ENCODE results near the gene OR8G1. TPM values are rescaled to one million over a fixed set of nuclear protein-coding genes. Genes with fewer than 3 reads are reported as not detected.

Gene OR8G1
- total and polyA plus RNA-seq, 2 of the 8 experiments (the other 6 are each of a cell fraction or from before 2014, with no cell fraction given): not detected

DNA sequence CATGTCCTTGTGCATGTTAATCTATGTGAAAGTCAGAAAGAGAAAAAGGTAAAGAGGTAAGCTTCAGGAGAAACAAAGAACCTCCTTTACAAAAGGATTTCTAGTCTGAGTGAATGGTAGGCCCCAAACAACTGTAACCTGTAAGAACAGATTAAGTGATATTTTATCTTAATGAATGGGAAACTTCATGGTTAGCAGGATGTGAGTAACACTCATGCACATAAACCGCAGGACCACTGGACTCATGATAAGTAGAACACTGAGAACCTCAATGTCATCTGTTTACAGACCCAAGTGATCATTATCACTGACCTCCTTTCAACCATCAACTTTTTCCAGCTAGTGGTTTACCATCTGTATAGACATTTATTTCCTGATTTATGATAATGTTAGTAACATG is 35.2 kb downstream of the OR8G1 start:
- H4K8ac ChIP-seq (ENCODE audit: extremely low read depth, insufficient read depth, low read length): no peak overlapping the region
- H2AK5ac ChIP-seq (ENCODE audit: low read depth, low read length): no peak overlapping the region
- H2BK12ac ChIP-seq (ENCODE audit: low read depth, low read length): no peak overlapping the region
- no peak overlapping the region for H3K9ac ChIP-seq (replicated peaks in 1 of 4; ENCODE audit: extremely low read depth in 1 of 4, low read depth in 3 of 4, low read length in 3 of 4)
- 100% methylated on average over 1 of the region's 1 CpG; no CpG with 5 or more reads in 1 of the 2 experiments for WGBS, 2 experiments (ENCODE audit: extremely low coverage in 1 of 2, insufficient coverage in 1 of 2, insufficient read length in 1 of 2, insufficient replicate concordance in 2 of 2, low coverage in 1 of 2, low lambda C conversion rate in 2 of 2, missing lambda C conversion rate in 1 of 2)
- DNase-seq (ENCODE audit: low read depth in 1 of 2, low spot score in 2 of 2) (no peak), FAIRE-seq (no peak)
- no peak overlapping the region for H2AFZ ChIP-seq (ENCODE audit: low read length)
- H3K9me3 ChIP-seq (ENCODE audit: insufficient read depth in 2 of 2, low read depth in 1 of 2, low read length in 1 of 2): no peaks in the 10 kb centered on the region
- ChIA-PET POLR2A (ENCODE audit: partially characterized antibody) (no interaction called here), CTCF (ENCODE audit: partially characterized antibody) (interaction anchor here (0.6 to 1.4 kb wide), 4 partner anchors 50 to 204 kb away, joined by 3 to 4 read pairs (median 4); no protein-coding TSS in a partner anchor)
- no peak overlapping the region for H3K27ac ChIP-seq (ENCODE audit: low read depth, low read length)
- H2BK120ac ChIP-seq (replicated peaks; ENCODE audit: low read depth, low read length): no peak overlapping the region
- peaks cover 0 to 3% (median 0%) of the 10 kb centered on the region in 4 experiments; a peak in 1 of 7 replicates for H3K4me1 ChIP-seq (replicated peaks in 1 of 4; ENCODE audit: control insufficient read depth in 3 of 4, insufficient read depth in 4 of 4, low read length in 3 of 4)
- no peak overlapping the region for H4K5ac ChIP-seq (ENCODE audit: insufficient read length, low read depth, low read length)
- H4K91ac ChIP-seq (replicated peaks; ENCODE audit: insufficient read length, low read length): no peak overlapping the region
- H2BK20ac ChIP-seq (ENCODE audit: low read length): no peak overlapping the region
- H2BK5ac ChIP-seq (ENCODE audit: low read depth, low read length): no peak overlapping the region
- H3K4ac ChIP-seq (replicated peaks; ENCODE audit: insufficient read length, low read depth, low read length): no peak overlapping the region
- H4K20me1 ChIP-seq (replicated peaks in 1 of 2; ENCODE audit: control insufficient read depth in 1 of 2, insufficient read depth in 2 of 2, low read length in 2 of 2): no peaks in the 10 kb centered on the region
- no peaks in the 10 kb centered on the region for H3K36me3 ChIP-seq (ENCODE audit: control insufficient read depth in 2 of 4, insufficient read depth in 4 of 4, low read length in 3 of 4)
- no peak overlapping the region for H3K4me2 ChIP-seq (ENCODE audit: insufficient read depth in 1 of 2, low read depth in 2 of 2, low read length in 2 of 2)
- H3K23ac ChIP-seq (ENCODE audit: insufficient read length): no peak overlapping the region
- H3K56ac ChIP-seq (replicated peaks; ENCODE audit: insufficient read length, low read depth, low read length): no peak overlapping the region
- H2BK15ac ChIP-seq (ENCODE audit: low read length): no peak overlapping the region
- no peak overlapping the region for H3K18ac ChIP-seq (ENCODE audit: extremely low read depth, low read length)
- H3K79me1 ChIP-seq (ENCODE audit: low read depth, low read length): no peaks in the 10 kb centered on the region
- H3K14ac ChIP-seq (ENCODE audit: insufficient read length): no peak overlapping the region
- no peaks in the 10 kb centered on the region for H3K27me3 ChIP-seq (replicated peaks in 1 of 4; ENCODE audit: control insufficient read depth in 3 of 4, extremely low read depth in 1 of 4, insufficient read depth in 3 of 4, low read length in 3 of 4)
- H3K4me3 ChIP-seq (ENCODE audit: extremely low read depth in 1 of 4, insufficient read depth in 2 of 4, low read depth in 3 of 4, low read length in 4 of 4): no peak overlapping the region
- H3K23me2 ChIP-seq (ENCODE audit: low read depth, low read length): no peaks in the 10 kb centered on the region
- no peaks in the 10 kb centered on the region for H3K79me2 ChIP-seq (ENCODE audit: control insufficient read depth in 1 of 2, insufficient read depth in 2 of 2, low read length in 2 of 2)
- TF ChIP-seq GTF2F1 (IDR thresholded peaks at IDR 0.05; ENCODE audit: borderline replicate concordance, low read depth, low read length): no peak

Measured in H1 (cell line).